ENCODE results near the gene EIF5A. TPM values are rescaled to one million over a fixed set of nuclear protein-coding genes. Genes with fewer than 3 reads are reported as not detected.

Gene EIF5A
- total and polyA plus RNA-seq, 2 of the 8 experiments (the other 6 are each of a cell fraction or from before 2014, with no cell fraction given) = 717 to 1,172 TPM

- no peak for TF ChIP-seq EZH2 (IDR thresholded peaks at IDR 0.05; ENCODE audit: low read depth, low read length, severe bottlenecking)
These were observed 45.6 kb downstream of the EIF5A start (continued) for GRCh38 chr17:7352910-7353635.

All from H1 (cell line).